Smooth muscle cell of the brain vasculature (primary cell): ENCODE data around the gene DOK7.
A peak's percentile ranks its signal among the peaks of the same experiment; 100 is the strongest.

Experiments used
- DNase-seq: peaks from one replicate; pipeline ENCODE4 v3.0.0-alpha.2; 2012; ENCODE audit warnings: low read depth, low spot score

The DOK7 gene

GRCh38 chr4:3520796-3521600 is 57.9 kb downstream of the DOK7 start:
- no peak for DNase-seq

- DNase-seq = no peak
These were observed 58.7 kb downstream of the DOK7 start for GRCh38 chr4:3521621-3522325.

- no peak for DNase-seq
These were observed 59.2 kb downstream of the DOK7 start for GRCh38 chr4:3522326-3522640.

DNA sequence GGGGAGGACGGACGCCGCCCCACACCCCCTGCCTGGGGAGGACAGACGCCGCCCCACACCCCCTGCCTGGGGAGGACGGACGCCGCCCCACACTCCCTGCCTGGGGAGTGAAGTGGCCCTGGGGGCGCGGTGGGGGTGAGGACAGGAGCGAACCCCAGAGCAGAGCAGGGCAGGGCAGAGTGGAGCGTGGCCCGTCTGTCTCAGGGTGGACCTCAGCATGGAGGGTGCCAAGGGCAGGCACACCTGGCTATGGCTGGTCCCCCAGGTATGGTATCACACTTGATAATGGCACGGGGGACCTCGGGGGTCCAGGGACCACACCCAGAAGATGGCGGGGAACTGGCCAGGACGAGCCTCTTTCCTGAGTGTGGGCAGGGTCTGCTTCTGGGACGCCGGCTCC is 59.5 kb downstream of the DOK7 start:
- no peak for DNase-seq

- no peak for DNase-seq
These were observed 60.1 kb downstream of the DOK7 start for GRCh38 chr4:3523146-3523627.

DNA sequence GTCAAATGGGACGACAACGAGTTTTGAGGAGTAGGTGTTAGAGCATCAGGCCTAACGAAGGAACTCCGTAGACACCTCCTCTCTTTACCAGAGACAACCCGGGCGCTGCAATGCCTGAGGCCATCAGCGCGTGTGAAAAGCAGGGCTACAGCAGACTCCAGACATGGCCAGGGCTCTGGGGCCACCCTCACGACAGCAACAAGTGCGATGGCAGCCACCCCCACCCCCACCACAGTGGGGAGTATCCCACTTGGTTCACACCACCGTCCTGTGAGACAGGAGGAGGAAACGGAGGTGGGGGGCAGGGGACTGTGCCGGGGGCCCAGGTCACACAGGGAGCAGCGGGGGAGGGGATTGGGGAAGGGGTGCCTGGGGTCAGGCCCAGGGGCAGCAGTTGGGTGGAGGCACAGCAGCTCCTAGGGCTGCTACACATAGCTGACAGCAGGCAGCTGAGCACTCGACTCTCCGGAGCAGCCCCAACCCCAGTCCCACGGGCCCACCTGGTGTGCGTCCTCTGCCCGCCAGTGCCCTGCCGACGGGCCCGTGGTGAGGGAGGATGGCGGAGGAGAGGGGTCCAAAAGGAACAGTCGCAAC is 60.6 kb downstream of the DOK7 start:
- DNase-seq = no peak

- no peak for DNase-seq
These were observed 61.2 kb downstream of the DOK7 start for GRCh38 chr4:3524349-3524748.

DNA sequence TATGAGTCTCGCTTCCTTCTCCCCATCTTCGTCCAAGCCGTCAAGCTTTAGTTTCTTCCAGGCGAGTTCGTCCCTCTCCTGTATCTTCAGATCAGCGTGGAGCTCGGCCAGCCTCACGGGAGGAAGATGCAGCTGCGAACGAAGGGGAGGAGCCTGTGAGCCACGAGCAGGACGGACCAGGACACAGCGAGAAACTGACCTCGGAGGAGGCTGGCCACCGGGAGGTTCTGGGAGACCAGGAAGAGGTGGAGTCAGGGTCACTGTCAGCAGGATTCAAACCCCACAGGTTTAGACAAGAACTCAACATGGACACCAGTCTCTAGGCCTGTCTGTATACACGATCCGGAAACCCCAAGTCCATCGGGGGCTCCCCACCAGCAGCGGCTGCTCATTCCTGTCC is 61.8 kb downstream of the DOK7 start:
- no peak for DNase-seq

- DNase-seq = no peak
These were observed 62.7 kb downstream of the DOK7 start for GRCh38 chr4:3525532-3526430.

GRCh38 chr4:3526456-3526855 is 63.4 kb downstream of the DOK7 start:
- DNase-seq = no peak

DNA sequence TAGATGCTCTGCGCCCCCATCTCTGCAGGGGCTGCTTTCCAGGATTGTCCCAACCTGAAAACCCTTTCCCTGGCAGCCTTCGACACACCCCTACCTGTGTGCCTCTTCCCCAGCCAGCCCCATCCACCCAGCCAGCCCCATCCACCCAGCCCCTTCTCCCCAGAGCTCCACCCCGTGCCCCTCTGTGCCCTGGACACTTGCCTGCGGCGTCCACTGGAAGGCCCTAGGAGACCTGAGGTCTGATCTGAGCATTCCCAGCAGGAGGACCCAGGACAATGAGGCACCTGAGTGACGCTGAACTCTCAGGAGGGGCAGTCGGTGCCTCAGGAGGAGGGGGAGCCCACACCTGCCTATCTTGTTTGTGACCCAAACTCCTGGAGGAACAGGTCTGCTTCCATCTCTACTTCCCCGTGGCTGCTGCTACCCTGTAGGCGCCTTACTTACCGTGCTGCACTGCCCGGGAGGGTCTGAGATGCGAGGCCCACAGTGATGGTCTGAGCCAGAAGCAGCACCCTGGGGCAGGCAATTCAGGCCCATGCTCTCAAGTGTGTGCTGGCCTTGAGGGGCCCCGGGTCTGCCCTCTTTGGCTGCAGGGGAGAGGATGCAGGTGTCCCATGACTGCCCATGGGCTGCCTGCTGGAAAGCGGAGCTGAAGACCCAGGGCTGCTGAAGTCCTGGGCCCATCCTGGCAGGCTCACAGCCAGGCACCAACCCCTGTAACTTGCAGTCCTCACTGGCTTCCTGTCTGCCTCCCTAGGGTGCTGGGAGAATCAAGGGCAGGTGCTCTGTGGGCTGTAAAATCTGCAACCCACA is 64.2 kb downstream of the DOK7 start:
- no peak for DNase-seq

GRCh38 chr4:3527914-3528876 is 65.1 kb downstream of the DOK7 start:
- DNase-seq = no peak

- no peak for DNase-seq
These were observed 66.3 kb downstream of the DOK7 start for GRCh38 chr4:3529363-3529762.

DNA sequence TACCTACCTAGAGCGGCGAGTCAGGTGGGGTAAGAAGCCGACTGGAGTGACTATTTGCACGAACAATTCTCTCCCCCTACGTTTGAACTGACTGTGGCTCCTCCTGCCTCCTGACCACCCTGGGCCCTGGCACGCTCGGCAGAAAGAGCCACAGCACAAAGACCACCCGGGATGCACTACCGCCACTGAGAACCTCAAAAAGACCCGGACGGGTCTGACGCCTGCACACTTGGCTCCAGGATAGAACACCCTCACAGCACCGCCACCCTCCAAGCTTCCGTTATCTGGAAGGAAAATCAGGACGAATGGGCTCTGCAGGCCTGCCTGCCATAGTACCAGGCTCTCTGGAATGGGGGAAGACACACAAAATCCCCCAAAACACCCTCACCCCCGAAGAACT is 66.9 kb downstream of the DOK7 start:
- DNase-seq = no peak

- DNase-seq = no peak
These were observed 67.7 kb downstream of the DOK7 start for GRCh38 chr4:3530663-3531254.

DNA sequence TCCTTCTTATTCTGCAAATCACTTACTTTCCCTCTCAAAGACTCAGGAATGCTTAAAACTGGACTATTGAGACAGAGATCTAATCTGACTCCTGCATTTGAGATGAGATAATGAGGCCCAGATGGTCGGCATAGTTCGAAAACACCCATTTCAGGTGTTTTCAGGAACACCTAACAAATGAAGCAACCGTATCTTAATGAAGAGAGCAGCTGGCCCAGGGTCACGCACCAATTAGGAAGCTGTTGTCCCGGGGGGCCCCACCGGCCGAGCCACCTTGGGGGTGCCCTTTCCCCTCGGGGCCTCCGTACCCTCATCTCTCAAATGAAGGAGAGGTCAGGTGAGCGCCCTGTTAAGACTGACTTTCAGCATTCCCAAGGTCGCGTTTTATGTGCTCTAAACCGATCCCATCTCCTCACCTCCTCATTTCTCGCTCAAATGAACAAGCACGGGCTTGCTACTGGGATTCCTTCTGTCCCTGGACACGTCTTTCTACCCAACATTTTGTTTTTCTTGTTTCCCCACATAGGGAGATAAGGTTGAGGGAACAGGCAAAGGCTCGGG is 68.3 kb downstream of the DOK7 start:
- no peak for DNase-seq

DNA sequence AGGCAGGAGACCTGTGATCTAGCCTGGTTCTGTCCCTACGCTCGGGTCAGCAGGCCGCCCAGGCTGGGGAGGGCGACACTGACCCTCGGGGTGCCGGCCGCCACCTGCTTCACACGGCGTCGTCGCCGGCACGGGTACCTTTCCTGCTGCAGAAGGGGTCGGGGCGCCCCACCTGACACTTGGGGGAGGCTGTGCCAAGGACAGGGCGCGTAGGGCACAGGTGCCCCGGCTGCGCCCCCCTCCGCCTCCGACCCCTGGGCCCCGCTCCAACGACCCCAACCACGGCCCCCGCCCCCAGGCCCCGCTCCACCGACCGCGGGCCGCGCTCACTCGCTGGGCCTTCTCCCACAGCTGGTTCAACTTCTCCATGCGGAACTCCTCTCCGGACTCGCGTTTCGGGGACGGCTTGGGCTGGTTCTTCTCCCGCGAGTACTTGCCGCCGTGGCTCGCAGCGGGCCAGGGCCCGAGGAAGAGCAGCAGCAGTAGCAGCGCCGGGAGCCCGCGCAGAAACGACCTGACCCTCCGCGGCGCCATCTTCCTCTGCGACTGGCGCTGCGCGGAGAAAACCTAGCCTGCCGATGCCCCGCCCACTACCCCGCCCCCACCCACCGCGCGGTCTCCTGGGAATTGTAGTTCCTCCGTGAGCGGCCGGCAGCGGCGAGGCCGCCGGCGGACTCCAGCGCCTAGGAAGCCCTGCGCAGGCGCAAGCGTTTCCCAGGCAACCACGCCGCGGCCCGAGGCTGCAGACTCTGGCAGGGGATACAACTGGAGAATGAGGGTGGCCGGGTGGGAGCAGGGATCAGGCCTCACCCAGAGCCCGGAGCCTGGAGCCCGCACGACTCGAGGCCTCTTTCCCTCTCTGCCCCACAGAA is 69.0 kb downstream of the DOK7 start, which contains the start of gene LRPAP1:
Gene LRPAP1 (minus strand): TSS at position 544 of the 872 bp plus-strand sequence. CDS start 10 bp downstream, at position 534.
- DNase-seq = peak; percentile 69
